K562 (cell line): ENCODE measurements around the gene TMEM214. TPM values are rescaled to one million over a fixed set of nuclear protein-coding genes. Genes with fewer than 3 reads are reported as not detected.
A peak's percentile ranks its signal among the peaks of the same experiment; 100 is the strongest.

Experiments used
- AFF1 ChIP-seq, 2 experiments: fragments of 450-650 bp; IDR thresholded peaks; 2 replicates each; pipeline ENCODE4 v1.6.1; 2018; ENCODE audit warnings: mild to moderate bottlenecking in 2 of 2, low read depth in 1 of 2; ENCODE audit not compliant: partially characterized antibody in 2 of 2
- HCFC1 ChIP-seq: IDR thresholded peaks from 2 replicates; pipeline ENCODE4 v1.6.1; 2012; ENCODE audit warnings: low read depth, low read length, improper control_type of control experiment
- HDAC2 ChIP-seq: fragments of 450-650 bp; IDR thresholded peaks from 2 replicates; pipeline ENCODE4 v1.6.1; 2016; ENCODE audit warnings: mild to moderate bottlenecking
- MIER1 ChIP-seq: fragments of 450-650 bp; IDR thresholded peaks from 2 replicates; pipeline ENCODE4 v1.6.1; 2016; ENCODE audit warnings: antibody characterized with exemption, mild to moderate bottlenecking, low read depth
- REST ChIP-seq, 2 experiments: fragments of 450-650 bp; formaldehyde crosslinking in 1 of 2; IDR thresholded peaks; 2 replicates each; pipeline versions ENCODE4 v1.4.0 to v1.6.1; 2014 to 2020; ENCODE audit warnings: mild to moderate bottlenecking in 2 of 2, borderline replicate concordance in 1 of 2, low read depth in 1 of 2
- YY1 ChIP-seq, 3 experiments: IDR thresholded peaks; 2 replicates each; pipeline ENCODE4 v1.6.1; 2011; ENCODE audit warnings: low read length in 2 of 3, mild to moderate bottlenecking in 2 of 3, moderate library complexity in 2 of 3, borderline replicate concordance in 1 of 3, control low read depth in 1 of 3, low read depth in 1 of 3; ENCODE audit not compliant: insufficient read depth in 3 of 3, insufficient replicate concordance in 2 of 3, control insufficient read depth in 1 of 3, insufficient read length in 1 of 3; ENCODE audit errors: extremely low read depth in 1 of 3
- polyA plus RNA-seq, 8 experiments: library from polyadenylated mRNA; depleted of rRNA in 4 of 8; stranded (reverse) in 5 of 8; unstranded in 3 of 8; fragments of >200 nt; fragmentation: Nextera tagmentation in 2 of 8; fragmentation: Illumina TruSeq in 1 of 8; extraction: Ambion mirVana in 2 of 8; extraction: Trizol in 1 of 8; gene quantifications; 2 replicates each; pipeline versions ENCODE4 v1.2.1 to v1.2.3, GENCODE V29; 2011 to 2014; ENCODE audit warnings: inconsistent platforms in 1 of 8, missing spikeins in 1 of 8
- total RNA-seq, 7 experiments: library from RNA; depleted of rRNA in 6 of 7; stranded (reverse); fragments of >200 nt in 6 of 7; fragmentation: Illumina TruSeq in 2 of 7; extraction: Trizol in 2 of 7; gene quantifications; 2 replicates each; pipeline versions ENCODE4 v1.2.1 to v1.2.3, GENCODE V29; 2011 to 2021; ENCODE audit warnings: low replicate concordance in 1 of 7

TMEM214 gene
- total and polyA plus RNA-seq, 9 of the 15 experiments (the other 6 are each of a cell fraction or from before 2014, with no cell fraction given): 11.4 to 81.4 (median 44.1) TPM

- TF ChIP-seq HCFC1 (no peak), HDAC2 (peak; percentile 55; the same call in 1 of the 2 replicates), YY1 (IDR thresholded peaks at IDR 0.05; ENCODE audit: borderline replicate concordance in 1 of 3, control insufficient read depth in 1 of 3, extremely low read depth in 1 of 3, insufficient read depth in 3 of 3, insufficient read length in 1 of 3, insufficient replicate concordance in 2 of 3, low read depth in 1 of 3, low read length in 2 of 3) (no peak), REST (IDR thresholded peaks at IDR 0.05; ENCODE audit: borderline replicate concordance) (peak; percentile 99), REST (CRISPR knock-in tag; IDR thresholded peaks at IDR 0.05; ENCODE audit: low read depth) (peak; percentile 95), MIER1 (peak; percentile 97), AFF1 (IDR thresholded peaks at IDR 0.05; ENCODE audit: low read depth in 1 of 2, partially characterized antibody in 2 of 2) (peak in 1 of 2 experiments; percentile 79)
- TF ChIP-seq, all 486 proteins: peak for 14
These were observed 39.0 kb upstream of the TMEM214 start (continued) for GRCh38 chr2:26993768-26994167.
